ENCODE results near the gene NAA35.
A peak's percentile ranks its signal among the peaks of the same experiment; 100 is the strongest.

The NAA35 gene

DNA sequence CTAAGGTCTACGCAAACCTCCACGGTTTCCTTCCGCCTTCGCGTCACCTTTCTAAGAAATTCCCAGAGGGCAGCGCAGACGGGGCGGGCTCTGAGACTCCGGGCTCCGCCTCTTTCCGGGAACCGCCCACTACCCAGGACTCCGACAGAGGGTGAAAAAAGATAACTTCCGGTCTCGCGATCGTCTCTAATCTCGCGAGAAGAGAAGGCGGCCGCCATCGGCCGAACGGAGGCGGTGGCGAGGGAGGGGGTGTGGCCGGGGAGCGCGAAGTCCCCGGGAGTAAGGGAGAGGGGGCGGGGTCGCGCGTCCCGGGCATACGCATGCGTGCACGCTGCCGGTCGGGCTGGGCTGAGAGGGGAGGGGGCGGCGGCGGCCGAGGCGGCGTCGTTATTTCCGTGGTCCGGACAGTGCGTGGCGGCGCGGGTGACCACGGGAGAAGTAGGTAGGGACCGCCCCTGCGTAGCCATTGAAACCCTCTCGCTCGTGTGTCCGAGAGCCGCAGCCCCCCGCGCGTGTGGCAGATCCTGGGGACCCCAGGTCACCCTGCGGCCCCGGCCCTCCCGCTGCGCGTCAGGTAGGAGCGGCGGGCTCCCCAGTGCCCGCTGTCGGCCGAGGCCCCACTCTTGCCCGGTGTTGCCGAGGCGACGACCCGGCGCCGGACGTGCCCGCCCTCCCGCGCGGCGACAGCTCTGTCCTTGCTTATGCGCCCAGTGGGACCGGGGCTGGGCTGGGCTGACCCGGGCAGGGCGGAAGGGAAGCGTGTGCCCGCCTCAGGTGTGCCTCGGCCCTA, at the start of gene NAA35:
TSS of gene NAA35 (plus strand) at position 315 of the 790 bp plus-strand sequence. CDS start 1,014 bp downstream, outside the sequence.
- Histone ChIP-seq H3K27ac (ENCODE audit: low read depth, low read length) (peak within 1 kb of the TSS; percentile 94), H3K9me3 (ENCODE audit: control insufficient read depth in 1 of 2, low read length in 2 of 2) (no peaks in the 10 kb centered on the region), H3K36me3 (ENCODE audit: control insufficient read depth in 1 of 2, insufficient read depth in 2 of 2, low read length in 2 of 2) (peaks cover 8 to 10% of the 10 kb centered on the region in 2 donors), H3K27me3 (ENCODE audit: control insufficient read depth in 1 of 2, insufficient read depth in 2 of 2, low read length in 2 of 2) (no peaks in the 10 kb centered on the region), H3K4me1 (ENCODE audit: control insufficient read depth in 1 of 2, insufficient read depth in 2 of 2, low read length in 2 of 2) (peaks cover 19 to 24% of the 10 kb centered on the region in 2 donors), H3K4me3 (ENCODE audit: low read depth in 1 of 2, low read length in 2 of 2) (peak within 1 kb of the TSS; percentile 72 to 94), H3K9ac (ENCODE audit: low read depth in 1 of 2, low read length in 2 of 2) (peak within 1 kb of the TSS; percentile 76 to 95)

DNA sequence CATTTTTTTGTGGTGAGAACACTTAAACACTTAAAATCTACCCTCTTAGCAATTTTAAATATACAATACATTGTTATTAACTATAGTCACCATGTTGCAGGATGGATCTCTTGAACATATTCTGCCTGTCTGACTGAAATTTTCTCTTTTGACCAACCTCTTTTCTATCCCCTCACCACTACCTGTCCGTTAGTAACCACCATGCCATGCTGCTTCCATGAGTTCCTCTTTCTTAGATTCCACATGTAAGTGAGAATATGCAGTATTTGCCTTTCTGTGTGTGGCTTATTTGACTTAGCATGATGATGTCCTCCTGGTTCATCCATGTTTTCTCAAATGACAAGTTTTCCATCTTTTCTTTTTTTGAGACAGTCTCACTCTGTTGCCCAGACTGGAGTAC, 48.5 kb upstream of the NAA35 start:
- Histone ChIP-seq H3K4me3 (ENCODE audit: low read depth in 1 of 2, low read length in 2 of 2) (no peak overlapping the region), H3K4me1 (ENCODE audit: control insufficient read depth in 1 of 2, insufficient read depth in 2 of 2, low read length in 2 of 2) (no peaks in the 10 kb centered on the region), H3K9ac (ENCODE audit: low read depth in 1 of 2, low read length in 2 of 2) (no peak overlapping the region), H3K36me3 (ENCODE audit: control insufficient read depth in 1 of 2, insufficient read depth in 2 of 2, low read length in 2 of 2) (no peaks in the 10 kb centered on the region), H3K9me3 (ENCODE audit: control insufficient read depth in 1 of 2, low read length in 2 of 2) (no peaks in the 10 kb centered on the region), H3K27me3 (ENCODE audit: control insufficient read depth in 1 of 2, insufficient read depth in 2 of 2, low read length in 2 of 2) (no peaks in the 10 kb centered on the region), H3K27ac (ENCODE audit: low read depth, low read length) (no peak overlapping the region)

- H3K27ac ChIP-seq (ENCODE audit: low read depth, low read length) = no peak overlapping the region
- H3K36me3 ChIP-seq (ENCODE audit: control insufficient read depth in 1 of 2, insufficient read depth in 2 of 2, low read length in 2 of 2) = no peaks in the 10 kb centered on the region
- H3K9ac ChIP-seq (ENCODE audit: low read depth in 1 of 2, low read length in 2 of 2) = no peak overlapping the region
- H3K4me3 ChIP-seq (ENCODE audit: low read depth in 1 of 2, low read length in 2 of 2) = no peak overlapping the region
- H3K27me3 ChIP-seq (ENCODE audit: control insufficient read depth in 1 of 2, insufficient read depth in 2 of 2, low read length in 2 of 2) = no peaks in the 10 kb centered on the region
- no peaks in the 10 kb centered on the region for H3K4me1 ChIP-seq (ENCODE audit: control insufficient read depth in 1 of 2, insufficient read depth in 2 of 2, low read length in 2 of 2)
- no peaks in the 10 kb centered on the region for H3K9me3 ChIP-seq (ENCODE audit: control insufficient read depth in 1 of 2, low read length in 2 of 2)
Observed at GRCh38 chr9:85895685-85896084, 45.3 kb upstream of the NAA35 start.

DNA sequence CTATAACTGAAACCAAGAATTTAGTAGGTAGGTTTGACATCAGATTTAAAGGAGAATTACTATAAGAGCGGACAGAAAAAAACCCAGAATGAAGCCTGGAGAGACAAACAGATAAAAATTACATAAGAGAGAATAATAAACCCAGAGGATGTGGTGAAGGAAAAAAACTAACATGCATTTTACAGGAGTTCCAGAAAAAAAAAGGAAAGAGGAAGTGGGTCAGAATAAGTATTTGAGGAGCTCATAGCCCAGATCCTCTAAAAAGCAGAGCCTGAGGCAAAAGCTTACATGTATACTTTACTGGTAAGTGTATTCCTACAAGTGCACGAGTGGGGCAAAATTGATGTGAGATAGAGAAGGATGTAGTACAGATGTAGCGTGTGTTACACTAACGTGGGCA, 43.1 kb upstream of the NAA35 start:
- Histone ChIP-seq H3K4me1 (ENCODE audit: control insufficient read depth in 1 of 2, insufficient read depth in 2 of 2, low read length in 2 of 2) (no peaks in the 10 kb centered on the region), H3K9me3 (ENCODE audit: control insufficient read depth in 1 of 2, low read length in 2 of 2) (no peaks in the 10 kb centered on the region)

DNA sequence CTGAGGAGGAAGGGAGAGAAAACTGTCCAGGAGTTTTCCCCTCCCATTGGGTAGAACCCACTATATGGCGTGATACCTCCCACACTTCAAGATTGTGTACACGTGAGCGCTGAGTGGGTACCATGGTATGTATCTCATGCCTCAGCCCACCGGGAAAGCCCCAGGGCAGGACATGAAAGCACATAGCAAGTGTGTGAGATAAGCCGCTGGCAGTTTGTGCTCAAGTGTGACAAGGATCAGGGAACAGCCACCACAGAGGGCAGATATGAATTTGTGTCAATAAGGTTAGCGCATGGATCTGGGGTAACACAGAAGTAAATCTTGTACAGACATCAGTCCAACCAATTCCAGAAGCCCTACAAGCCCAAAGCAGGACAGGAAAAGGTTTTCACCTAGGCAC, 42.6 kb upstream of the NAA35 start:
- no peak overlapping the region for H3K9ac ChIP-seq (ENCODE audit: low read depth in 1 of 2, low read length in 2 of 2)
- H3K27me3 ChIP-seq (ENCODE audit: control insufficient read depth in 1 of 2, insufficient read depth in 2 of 2, low read length in 2 of 2) = no peaks in the 10 kb centered on the region
- H3K4me1 ChIP-seq (ENCODE audit: control insufficient read depth in 1 of 2, insufficient read depth in 2 of 2, low read length in 2 of 2) = no peaks in the 10 kb centered on the region
- H3K4me3 ChIP-seq (ENCODE audit: low read depth in 1 of 2, low read length in 2 of 2) = no peak overlapping the region
- no peaks in the 10 kb centered on the region for H3K36me3 ChIP-seq (ENCODE audit: control insufficient read depth in 1 of 2, insufficient read depth in 2 of 2, low read length in 2 of 2)
- no peaks in the 10 kb centered on the region for H3K9me3 ChIP-seq (ENCODE audit: control insufficient read depth in 1 of 2, low read length in 2 of 2)
- no peak overlapping the region for H3K27ac ChIP-seq (ENCODE audit: low read depth, low read length)

More for the DNA sequence above, 43.1 kb upstream of the NAA35 start:
- Histone ChIP-seq H3K4me3 (ENCODE audit: low read depth in 1 of 2, low read length in 2 of 2) (no peak overlapping the region), H3K27me3 (ENCODE audit: control insufficient read depth in 1 of 2, insufficient read depth in 2 of 2, low read length in 2 of 2) (no peaks in the 10 kb centered on the region), H3K36me3 (ENCODE audit: control insufficient read depth in 1 of 2, insufficient read depth in 2 of 2, low read length in 2 of 2) (no peaks in the 10 kb centered on the region), H3K9ac (ENCODE audit: low read depth in 1 of 2, low read length in 2 of 2) (no peak overlapping the region), H3K27ac (ENCODE audit: low read depth, low read length) (no peak overlapping the region)

- no peaks in the 10 kb centered on the region for H3K9me3 ChIP-seq (ENCODE audit: control insufficient read depth in 1 of 2, low read length in 2 of 2)
- no peak overlapping the region for H3K4me3 ChIP-seq (ENCODE audit: low read depth in 1 of 2, low read length in 2 of 2)
Observed at GRCh38 chr9:85899388-85899787, 41.6 kb upstream of the NAA35 start.

GRCh38 chr9:85900504-85901201, 40.3 kb upstream of the NAA35 start:
- Histone ChIP-seq H3K27me3 (ENCODE audit: control insufficient read depth in 1 of 2, insufficient read depth in 2 of 2, low read length in 2 of 2) (no peaks in the 10 kb centered on the region), H3K36me3 (ENCODE audit: control insufficient read depth in 1 of 2, insufficient read depth in 2 of 2, low read length in 2 of 2) (no peaks in the 10 kb centered on the region), H3K4me3 (ENCODE audit: low read depth in 1 of 2, low read length in 2 of 2) (no peak overlapping the region), H3K4me1 (ENCODE audit: control insufficient read depth in 1 of 2, insufficient read depth in 2 of 2, low read length in 2 of 2) (no peaks in the 10 kb centered on the region), H3K9me3 (ENCODE audit: control insufficient read depth in 1 of 2, low read length in 2 of 2) (no peaks in the 10 kb centered on the region), H3K27ac (ENCODE audit: low read depth, low read length) (no peak overlapping the region), H3K9ac (ENCODE audit: low read depth in 1 of 2, low read length in 2 of 2) (no peak overlapping the region)

More at GRCh38 chr9:85899388-85899787, 41.6 kb upstream of the NAA35 start:
- no peaks in the 10 kb centered on the region for H3K36me3 ChIP-seq (ENCODE audit: control insufficient read depth in 1 of 2, insufficient read depth in 2 of 2, low read length in 2 of 2)
- H3K27ac ChIP-seq (ENCODE audit: low read depth, low read length) = no peak overlapping the region
- H3K27me3 ChIP-seq (ENCODE audit: control insufficient read depth in 1 of 2, insufficient read depth in 2 of 2, low read length in 2 of 2) = no peaks in the 10 kb centered on the region
- no peaks in the 10 kb centered on the region for H3K4me1 ChIP-seq (ENCODE audit: control insufficient read depth in 1 of 2, insufficient read depth in 2 of 2, low read length in 2 of 2)
- H3K9ac ChIP-seq (ENCODE audit: low read depth in 1 of 2, low read length in 2 of 2) = no peak overlapping the region

DNA sequence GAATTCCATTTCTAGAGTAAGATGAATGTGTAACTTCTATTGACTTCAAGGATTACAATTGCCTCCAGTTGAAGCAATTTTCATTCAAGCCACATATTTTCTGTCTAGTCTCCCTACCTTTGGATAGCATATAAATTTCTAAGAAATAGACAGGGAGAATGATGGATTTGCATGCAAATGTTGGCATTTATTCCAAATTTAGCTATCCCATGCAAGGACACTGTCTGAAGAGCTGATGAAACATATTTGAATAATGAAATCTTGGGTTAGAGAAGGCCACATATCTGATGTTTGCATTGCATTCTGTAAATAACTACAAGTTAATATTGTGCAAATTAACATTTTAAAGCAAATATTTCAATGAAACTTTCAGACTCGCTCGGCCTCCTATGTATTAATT, 36.0 kb upstream of the NAA35 start:
- H3K9me3 ChIP-seq (ENCODE audit: control insufficient read depth in 1 of 2, low read length in 2 of 2) = no peaks in the 10 kb centered on the region
- H3K27me3 ChIP-seq (ENCODE audit: control insufficient read depth in 1 of 2, insufficient read depth in 2 of 2, low read length in 2 of 2) = no peaks in the 10 kb centered on the region
- no peak overlapping the region for H3K4me3 ChIP-seq (ENCODE audit: low read depth in 1 of 2, low read length in 2 of 2)
- H3K36me3 ChIP-seq (ENCODE audit: control insufficient read depth in 1 of 2, insufficient read depth in 2 of 2, low read length in 2 of 2) = no peaks in the 10 kb centered on the region
- H3K4me1 ChIP-seq (ENCODE audit: control insufficient read depth in 1 of 2, insufficient read depth in 2 of 2, low read length in 2 of 2) = no peaks in the 10 kb centered on the region
- H3K9ac ChIP-seq (ENCODE audit: low read depth in 1 of 2, low read length in 2 of 2) = no peak overlapping the region
- H3K27ac ChIP-seq (ENCODE audit: low read depth, low read length) = no peak overlapping the region

GRCh38 chr9:85905957-85906356, 35.0 kb upstream of the NAA35 start:
- Histone ChIP-seq H3K9me3 (ENCODE audit: control insufficient read depth in 1 of 2, low read length in 2 of 2) (no peaks in the 10 kb centered on the region), H3K27me3 (ENCODE audit: control insufficient read depth in 1 of 2, insufficient read depth in 2 of 2, low read length in 2 of 2) (no peaks in the 10 kb centered on the region), H3K27ac (ENCODE audit: low read depth, low read length) (no peak overlapping the region), H3K4me3 (ENCODE audit: low read depth in 1 of 2, low read length in 2 of 2) (no peak overlapping the region), H3K36me3 (ENCODE audit: control insufficient read depth in 1 of 2, insufficient read depth in 2 of 2, low read length in 2 of 2) (no peaks in the 10 kb centered on the region), H3K4me1 (ENCODE audit: control insufficient read depth in 1 of 2, insufficient read depth in 2 of 2, low read length in 2 of 2) (no peaks in the 10 kb centered on the region), H3K9ac (ENCODE audit: low read depth in 1 of 2, low read length in 2 of 2) (no peak overlapping the region)

DNA sequence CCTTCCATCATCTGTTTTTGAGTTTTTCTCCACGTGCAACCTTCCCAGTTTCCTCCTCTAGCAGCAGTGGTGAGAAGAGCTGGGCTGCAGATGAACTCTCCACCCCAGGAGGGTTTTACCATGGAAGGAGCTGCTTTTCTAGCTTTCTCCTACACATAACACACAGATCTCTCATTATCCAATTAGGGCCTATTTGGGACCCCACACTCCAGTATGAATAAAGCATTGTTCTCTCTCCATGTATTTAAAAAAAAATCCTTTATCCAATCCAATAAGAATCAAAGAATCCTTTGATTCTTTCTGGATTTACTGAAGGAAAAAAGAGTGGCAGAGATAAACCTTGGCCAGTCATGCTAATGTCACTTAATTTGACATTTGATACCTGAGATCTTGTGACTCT, 31.6 kb upstream of the NAA35 start:
- H3K9me3 ChIP-seq (ENCODE audit: control insufficient read depth in 1 of 2, low read length in 2 of 2) = no peaks in the 10 kb centered on the region
- no peaks in the 10 kb centered on the region for H3K4me1 ChIP-seq (ENCODE audit: control insufficient read depth in 1 of 2, insufficient read depth in 2 of 2, low read length in 2 of 2)
- H3K36me3 ChIP-seq (ENCODE audit: control insufficient read depth in 1 of 2, insufficient read depth in 2 of 2, low read length in 2 of 2) = no peaks in the 10 kb centered on the region
- H3K9ac ChIP-seq (ENCODE audit: low read depth in 1 of 2, low read length in 2 of 2) = no peak overlapping the region
- H3K27me3 ChIP-seq (ENCODE audit: control insufficient read depth in 1 of 2, insufficient read depth in 2 of 2, low read length in 2 of 2) = no peaks in the 10 kb centered on the region
- no peak overlapping the region for H3K4me3 ChIP-seq (ENCODE audit: low read depth in 1 of 2, low read length in 2 of 2)
- no peak overlapping the region for H3K27ac ChIP-seq (ENCODE audit: low read depth, low read length)

Measured in duodenal mucosa (tissue), 2 donors.